HL-60 (cell line): ENCODE data around the gene WDR20.

ENCODE experiments used
- CTCF ChIP-seq: IDR thresholded peaks from one replicate; pipeline ENCODE4 v1.5.1; 2011; ENCODE audit warnings: low read length, control low read depth, inconsistent platforms; ENCODE audit not compliant: insufficient read depth
- POLR2AphosphoS5 ChIP-seq: IDR thresholded peaks from 2 replicates; pipeline ENCODE4 v1.6.1; 2012; ENCODE audit warnings: low read depth
- SPI1 ChIP-seq: IDR thresholded peaks from 2 replicates; pipeline ENCODE4 v1.6.1; 2012; ENCODE audit warnings: low read depth, mild to moderate bottlenecking, borderline replicate concordance

- TF ChIP-seq CTCF (no peak), POLR2AphosphoS5 (no peak), SPI1 (no peak)
Observed at GRCh38 chr14:102227184-102227964, 87.7 kb downstream of the WDR20 start.
